ENCODE data around the gene RASGRP3.

The RASGRP3 gene

DNA sequence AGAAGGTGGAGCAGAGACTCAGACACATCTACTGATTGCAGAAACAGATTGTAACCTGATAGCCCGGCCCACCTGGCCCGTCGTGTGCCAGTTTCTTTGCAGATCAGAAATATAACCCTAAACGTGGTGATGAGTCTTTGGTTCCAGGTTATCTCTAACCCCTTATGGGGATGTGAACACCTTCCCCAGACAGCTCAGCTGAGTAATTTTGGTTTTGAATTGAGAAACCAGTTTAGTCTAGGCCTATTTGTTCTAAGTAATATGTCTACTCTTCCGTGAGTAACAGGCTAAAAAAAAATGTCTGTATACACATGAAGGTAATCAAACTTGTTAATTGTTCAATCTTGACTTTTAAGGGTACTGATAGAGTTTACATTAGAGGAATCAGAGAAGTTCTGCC, 35.7 kb downstream of the RASGRP3 start:
- no peaks in the 10 kb centered on the region for H3K36me3 ChIP-seq (ENCODE audit: insufficient read depth, low read length)
- H3K9me3 ChIP-seq (ENCODE audit: control insufficient read depth, insufficient read depth, low read length): no peaks in the 10 kb centered on the region
- no peak overlapping the region for H3K9ac ChIP-seq (ENCODE audit: low read depth, low read length)
- H3K4me1 ChIP-seq (ENCODE audit: insufficient read depth, low read length): no peaks in the 10 kb centered on the region

DNA sequence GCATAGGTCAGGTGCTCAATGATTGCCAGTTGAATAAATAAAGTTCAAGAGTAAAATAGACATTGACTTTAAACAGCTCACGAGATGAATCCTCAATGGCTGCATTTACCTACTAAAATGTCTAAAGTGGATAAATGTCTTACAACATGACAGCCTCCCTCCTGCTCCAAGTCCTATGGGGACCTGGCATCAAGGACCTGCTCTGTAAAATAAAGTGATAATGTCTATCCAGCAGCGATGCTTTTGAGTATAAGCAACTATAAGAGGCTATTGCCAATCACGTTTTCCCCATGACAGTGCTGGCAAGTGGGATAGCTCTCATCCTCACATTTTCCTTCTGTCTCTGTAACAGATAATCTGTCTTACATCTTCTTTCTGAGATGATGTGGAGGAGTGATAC, 37.0 kb downstream of the RASGRP3 start:
- Histone ChIP-seq H3K36me3 (ENCODE audit: insufficient read depth, low read length) (no peaks in the 10 kb centered on the region), H3K9ac (ENCODE audit: low read depth, low read length) (no peak overlapping the region), H3K4me1 (ENCODE audit: insufficient read depth, low read length) (no peaks in the 10 kb centered on the region), H3K9me3 (ENCODE audit: control insufficient read depth, insufficient read depth, low read length) (no peaks in the 10 kb centered on the region)

DNA sequence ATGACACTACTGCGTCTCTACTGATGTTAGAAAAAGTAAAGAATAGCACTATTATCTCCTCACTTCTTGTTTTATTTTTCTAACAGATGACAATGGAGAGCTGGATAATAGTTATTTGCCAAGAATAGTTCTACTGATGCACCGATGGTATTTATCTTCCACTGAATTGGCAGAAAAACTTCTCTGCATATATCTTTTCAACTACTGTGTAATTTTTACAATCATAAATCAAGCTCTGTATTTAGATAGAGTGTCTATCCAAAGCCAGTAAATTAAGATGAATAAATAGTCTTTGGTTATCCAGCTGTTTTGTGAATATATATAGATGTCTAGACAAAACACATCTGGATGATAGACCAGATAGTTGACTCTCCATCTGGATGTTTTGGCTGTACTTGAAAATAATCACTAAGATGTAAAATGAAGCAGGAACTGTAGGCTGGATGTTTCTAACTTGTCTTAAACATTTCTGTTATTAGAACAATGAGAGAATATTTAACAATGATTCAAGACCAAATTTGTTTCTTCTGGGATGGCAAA, 40.1 kb downstream of the RASGRP3 start:
- Histone ChIP-seq H3K36me3 (ENCODE audit: insufficient read depth, low read length) (no peaks in the 10 kb centered on the region), H3K4me1 (ENCODE audit: insufficient read depth, low read length) (no peaks in the 10 kb centered on the region), H3K9ac (ENCODE audit: low read depth, low read length) (no peak overlapping the region), H3K9me3 (ENCODE audit: control insufficient read depth, insufficient read depth, low read length) (no peaks in the 10 kb centered on the region)

DNA sequence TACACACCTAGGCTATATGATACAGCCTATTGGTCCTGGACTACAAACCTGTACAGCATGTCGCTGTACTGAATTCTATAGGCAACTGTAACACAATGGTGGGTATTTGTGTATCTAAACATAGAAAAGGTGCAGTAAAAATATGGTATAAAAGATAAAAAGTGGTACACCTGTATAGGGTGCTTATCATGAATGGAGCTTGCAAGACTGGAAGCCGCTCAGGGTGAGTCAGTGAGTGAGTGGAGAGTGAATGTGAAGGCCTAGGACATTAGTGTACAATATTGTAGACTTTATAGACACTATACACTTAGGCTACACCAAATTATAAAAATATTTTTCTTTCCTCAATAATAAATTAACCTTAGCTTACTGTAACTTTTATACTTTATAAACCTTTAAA, 41.8 kb downstream of the RASGRP3 start:
- no peaks in the 10 kb centered on the region for H3K36me3 ChIP-seq (ENCODE audit: insufficient read depth, low read length)
- H3K9ac ChIP-seq (ENCODE audit: low read depth, low read length): no peak overlapping the region
- H3K9me3 ChIP-seq (ENCODE audit: control insufficient read depth, insufficient read depth, low read length): no peaks in the 10 kb centered on the region
- no peaks in the 10 kb centered on the region for H3K4me1 ChIP-seq (ENCODE audit: insufficient read depth, low read length)

DNA sequence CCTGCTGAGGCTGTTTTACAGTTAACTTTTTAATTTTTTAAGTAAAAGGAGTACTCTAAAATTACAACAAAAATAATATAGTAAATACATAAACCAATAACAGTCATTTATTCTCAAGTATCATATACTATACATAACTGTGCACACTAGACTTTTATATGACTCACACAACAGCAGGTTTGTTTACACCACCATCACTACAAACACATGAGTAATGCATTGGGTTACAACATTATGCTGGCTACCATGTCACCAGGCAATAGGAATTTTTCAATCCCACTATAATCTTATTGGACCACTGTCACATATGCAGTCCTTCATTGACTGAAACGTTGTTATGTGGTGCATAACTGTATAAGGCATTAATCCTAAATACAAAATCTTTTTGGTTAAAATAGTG, 42.5 kb downstream of the RASGRP3 start:
- no peak overlapping the region for H3K9ac ChIP-seq (ENCODE audit: low read depth, low read length)
- no peaks in the 10 kb centered on the region for H3K4me1 ChIP-seq (ENCODE audit: insufficient read depth, low read length)
- H3K36me3 ChIP-seq (ENCODE audit: insufficient read depth, low read length): no peaks in the 10 kb centered on the region
- H3K9me3 ChIP-seq (ENCODE audit: control insufficient read depth, insufficient read depth, low read length): no peaks in the 10 kb centered on the region

DNA sequence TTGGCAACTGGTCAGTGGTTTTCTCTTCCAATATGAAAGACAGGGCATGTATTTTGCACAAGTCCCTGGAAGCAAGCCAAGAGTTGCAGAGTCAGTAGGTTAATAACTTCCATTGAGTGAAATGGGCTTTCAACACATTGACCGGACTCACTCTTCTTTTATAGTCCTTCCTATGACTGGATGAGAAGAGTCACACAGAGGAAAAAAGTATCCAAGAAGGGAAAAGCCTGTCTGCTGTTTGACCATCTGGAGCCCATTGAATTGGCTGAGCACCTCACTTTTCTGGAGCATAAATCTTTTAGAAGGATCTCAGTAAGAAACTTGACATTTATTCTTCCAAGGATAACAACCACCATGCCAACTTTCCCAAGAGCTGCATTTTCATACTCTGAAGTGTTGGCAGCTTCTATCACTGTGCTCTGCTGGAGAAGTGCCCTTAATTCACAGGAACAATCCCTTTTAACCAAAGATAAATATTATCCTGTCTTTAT, 45.4 kb downstream of the RASGRP3 start:
- Histone ChIP-seq H3K4me1 (ENCODE audit: insufficient read depth, low read length) (no peaks in the 10 kb centered on the region), H3K9ac (ENCODE audit: low read depth, low read length) (no peak overlapping the region), H3K9me3 (ENCODE audit: control insufficient read depth, insufficient read depth, low read length) (no peaks in the 10 kb centered on the region), H3K36me3 (ENCODE audit: insufficient read depth, low read length) (no peaks in the 10 kb centered on the region)

DNA sequence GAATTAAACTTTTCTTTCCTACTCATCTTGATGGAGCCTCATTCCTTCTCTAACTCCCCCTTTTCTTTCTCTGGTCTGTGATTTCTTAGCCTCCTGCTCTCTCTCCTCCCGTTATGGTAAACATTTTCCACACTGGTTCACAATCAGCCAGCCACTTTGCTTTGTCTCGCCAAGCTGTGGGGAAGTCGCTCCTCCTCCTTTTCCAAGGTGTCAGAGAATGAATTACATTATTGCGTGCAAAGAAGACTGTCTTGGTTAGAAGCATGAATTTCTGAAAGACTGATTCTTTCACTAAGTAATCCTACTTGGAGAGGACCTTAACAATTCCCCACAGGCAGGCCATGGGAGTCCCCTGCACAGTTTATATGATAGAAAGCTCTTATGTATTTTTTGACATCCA, 46.1 kb downstream of the RASGRP3 start:
- H3K9ac ChIP-seq (ENCODE audit: low read depth, low read length): no peak overlapping the region
- no peaks in the 10 kb centered on the region for H3K36me3 ChIP-seq (ENCODE audit: insufficient read depth, low read length)
- no peaks in the 10 kb centered on the region for H3K9me3 ChIP-seq (ENCODE audit: control insufficient read depth, insufficient read depth, low read length)
- no peaks in the 10 kb centered on the region for H3K4me1 ChIP-seq (ENCODE audit: insufficient read depth, low read length)

DNA sequence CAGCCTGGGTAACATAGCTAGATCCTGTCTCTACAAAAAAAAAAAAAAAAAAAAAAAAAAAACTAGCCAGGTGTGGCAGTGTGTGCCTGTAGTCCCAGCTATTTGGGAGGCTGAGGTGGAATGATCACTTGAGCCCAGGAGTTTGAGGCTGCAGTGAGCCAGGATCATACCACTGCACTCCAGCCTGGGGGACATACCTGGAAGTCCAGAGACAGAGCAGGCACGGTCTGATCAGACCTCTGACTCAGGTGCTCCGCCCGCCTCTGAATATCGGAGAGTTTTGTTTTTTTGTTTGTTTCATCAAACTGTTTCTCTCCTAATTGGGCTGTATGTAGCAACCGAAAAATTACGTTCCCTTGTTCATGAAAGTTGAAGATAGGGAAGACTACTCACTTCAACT, 49.2 kb downstream of the RASGRP3 start:
- Histone ChIP-seq H3K36me3 (ENCODE audit: insufficient read depth, low read length) (no peaks in the 10 kb centered on the region), H3K4me1 (ENCODE audit: insufficient read depth, low read length) (no peaks in the 10 kb centered on the region), H3K9me3 (ENCODE audit: control insufficient read depth, insufficient read depth, low read length) (no peaks in the 10 kb centered on the region), H3K9ac (ENCODE audit: low read depth, low read length) (no peak overlapping the region)

DNA sequence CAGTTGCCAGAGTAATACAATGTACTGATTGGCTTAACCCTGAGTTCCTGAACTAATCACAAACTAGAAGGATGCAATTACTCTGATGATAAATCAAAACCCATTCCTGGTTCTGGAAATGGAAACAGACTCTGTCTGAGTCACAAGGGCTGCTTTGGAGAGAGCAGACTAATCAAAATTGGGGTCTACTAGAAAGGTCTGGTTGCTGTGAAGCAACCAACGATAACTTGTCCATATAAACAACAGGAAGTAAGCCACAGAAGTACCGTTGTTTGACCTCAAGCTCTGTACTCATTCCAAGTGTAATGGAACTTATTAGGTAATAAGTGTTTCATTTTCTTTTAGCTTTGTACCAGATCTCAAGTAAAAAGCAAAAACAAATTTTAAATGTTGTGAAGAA, 49.7 kb downstream of the RASGRP3 start:
- Histone ChIP-seq H3K4me1 (ENCODE audit: insufficient read depth, low read length) (no peaks in the 10 kb centered on the region), H3K9ac (ENCODE audit: low read depth, low read length) (no peak overlapping the region), H3K9me3 (ENCODE audit: control insufficient read depth, insufficient read depth, low read length) (no peaks in the 10 kb centered on the region), H3K36me3 (ENCODE audit: insufficient read depth, low read length) (no peaks in the 10 kb centered on the region)

DNA sequence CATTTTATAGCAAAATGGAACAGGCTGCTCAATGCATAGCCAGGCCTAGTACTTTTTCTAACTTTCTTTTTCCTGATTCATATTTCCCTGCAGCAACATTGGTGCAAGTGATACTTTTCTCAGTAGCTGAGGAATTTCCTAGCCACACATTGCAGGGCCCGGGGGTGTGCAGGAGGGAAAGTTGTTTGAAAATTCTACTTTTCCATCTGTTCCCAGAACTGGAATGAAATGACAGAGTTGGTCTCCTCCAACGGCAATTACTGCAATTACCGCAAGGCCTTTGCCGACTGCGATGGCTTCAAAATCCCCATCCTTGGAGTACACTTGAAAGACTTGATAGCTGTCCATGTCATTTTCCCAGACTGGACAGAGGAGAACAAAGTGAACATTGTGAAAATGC, 50.5 kb downstream of the RASGRP3 start:
- H3K4me1 ChIP-seq (ENCODE audit: insufficient read depth, low read length): no peaks in the 10 kb centered on the region
- no peaks in the 10 kb centered on the region for H3K36me3 ChIP-seq (ENCODE audit: insufficient read depth, low read length)
- no peak overlapping the region for H3K9ac ChIP-seq (ENCODE audit: low read depth, low read length)
- no peaks in the 10 kb centered on the region for H3K9me3 ChIP-seq (ENCODE audit: control insufficient read depth, insufficient read depth, low read length)

DNA sequence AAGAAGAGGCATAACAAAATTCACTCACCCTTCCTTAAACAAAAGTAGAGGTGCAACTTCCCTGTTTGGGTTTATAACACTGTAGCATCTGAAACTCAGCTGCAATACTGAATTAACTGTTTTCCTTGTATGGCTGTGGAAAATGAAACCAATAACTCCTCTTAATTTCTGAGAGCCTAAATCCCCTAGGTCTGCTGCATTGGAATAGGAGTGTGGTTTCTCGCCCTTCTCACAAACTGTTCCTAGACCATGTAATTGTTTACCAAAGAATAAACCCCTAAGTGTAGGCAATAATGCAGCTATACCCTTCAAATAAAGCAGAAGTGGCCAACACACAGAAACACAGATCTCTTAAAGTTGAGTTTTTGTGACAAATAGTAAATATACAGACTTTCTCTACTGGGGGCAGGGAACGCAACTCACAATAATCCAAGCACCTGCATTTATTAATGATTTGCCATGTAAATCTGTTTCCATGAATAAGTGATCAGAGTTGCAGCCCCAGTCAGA, 52.0 kb downstream of the RASGRP3 start:
- no peak overlapping the region for H3K9ac ChIP-seq (ENCODE audit: low read depth, low read length)
- no peaks in the 10 kb centered on the region for H3K9me3 ChIP-seq (ENCODE audit: control insufficient read depth, insufficient read depth, low read length)
- H3K36me3 ChIP-seq (ENCODE audit: insufficient read depth, low read length): no peaks in the 10 kb centered on the region
- H3K4me1 ChIP-seq (ENCODE audit: insufficient read depth, low read length): no peaks in the 10 kb centered on the region

DNA sequence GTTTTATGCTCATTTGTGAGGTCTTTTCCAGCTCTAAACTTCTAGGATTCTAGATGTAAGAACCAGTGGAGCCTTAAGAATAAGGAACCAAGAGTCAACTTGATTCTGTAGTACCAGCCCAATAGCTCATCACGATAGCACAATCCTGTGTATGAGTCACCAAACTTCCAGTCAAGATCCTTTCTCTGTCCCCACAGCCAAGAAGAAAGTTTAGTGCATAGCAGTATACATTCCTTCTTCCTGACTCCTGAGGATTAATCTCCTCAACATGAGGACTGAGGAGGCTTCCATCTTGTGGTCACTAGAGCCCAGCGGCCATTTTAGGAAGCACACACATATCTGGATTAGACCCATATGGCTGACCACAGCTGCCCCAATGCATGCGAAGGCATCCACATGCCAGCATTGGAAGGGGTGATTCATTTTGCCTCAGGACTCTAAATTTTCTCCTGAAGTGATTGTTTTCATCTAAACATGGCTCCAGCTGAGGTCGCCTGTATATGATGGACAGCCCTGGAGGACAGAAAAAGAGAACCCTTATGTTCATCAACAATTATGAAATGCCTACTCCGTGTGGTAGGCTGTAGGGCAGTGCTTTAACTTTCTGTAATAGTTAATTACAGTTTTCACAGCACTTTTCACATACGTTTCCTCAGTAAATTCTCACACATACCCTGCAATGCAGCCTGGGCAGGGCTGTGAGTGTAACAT, 53.5 kb downstream of the RASGRP3 start:
- H3K4me1 ChIP-seq (ENCODE audit: insufficient read depth, low read length): no peaks in the 10 kb centered on the region; the same call in 1 of the 2 replicates
- H3K9ac ChIP-seq (ENCODE audit: low read depth, low read length): no peak overlapping the region
- no peaks in the 10 kb centered on the region for H3K36me3 ChIP-seq (ENCODE audit: insufficient read depth, low read length)
- no peaks in the 10 kb centered on the region for H3K9me3 ChIP-seq (ENCODE audit: control insufficient read depth, insufficient read depth, low read length)

DNA sequence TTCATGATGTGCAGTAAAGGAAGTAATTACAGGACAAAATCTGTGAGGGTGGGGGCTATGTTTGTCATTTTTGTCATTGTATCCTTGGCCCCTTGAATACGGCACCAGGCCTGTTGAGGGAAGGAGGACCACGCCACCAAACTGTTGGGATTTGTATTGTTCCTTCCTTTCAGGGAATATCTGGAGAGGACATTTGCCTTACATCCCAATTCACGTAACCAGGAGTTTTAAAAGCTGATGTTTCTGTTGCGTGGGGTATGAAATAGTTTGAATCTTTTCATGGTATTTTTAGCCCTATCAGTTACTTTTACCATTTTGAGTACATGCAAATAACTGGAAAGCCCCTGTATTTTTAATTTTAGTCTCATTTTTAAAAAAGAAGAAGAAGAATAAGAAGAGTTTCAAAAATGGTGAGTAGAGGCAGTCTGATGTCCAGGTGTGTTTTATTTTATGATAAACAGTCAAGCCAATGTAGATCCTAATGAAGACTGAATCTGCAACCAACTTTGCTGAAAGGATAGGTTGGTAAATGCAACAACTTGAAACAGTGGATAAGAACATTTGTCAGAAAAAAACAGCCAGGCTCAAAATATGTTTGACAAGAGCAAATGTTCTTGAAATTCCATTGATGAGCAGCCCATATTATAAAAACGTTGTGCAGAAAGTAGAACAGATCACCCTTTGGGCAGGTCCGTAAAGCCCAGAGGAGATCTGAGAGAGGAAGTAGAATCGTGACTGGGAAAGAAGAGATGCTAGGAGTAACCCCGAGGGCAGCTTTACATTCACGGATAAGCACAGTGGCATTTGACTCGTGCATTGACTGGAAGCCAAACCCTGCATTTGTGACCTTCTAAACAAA, 54.5 kb downstream of the RASGRP3 start:
- H3K9me3 ChIP-seq (ENCODE audit: control insufficient read depth, insufficient read depth, low read length): no peaks in the 10 kb centered on the region
- H3K4me1 ChIP-seq (ENCODE audit: insufficient read depth, low read length): no peaks in the 10 kb centered on the region; the same call in 1 of the 2 replicates
- H3K9ac ChIP-seq (ENCODE audit: low read depth, low read length): no peak overlapping the region
- no peaks in the 10 kb centered on the region for H3K36me3 ChIP-seq (ENCODE audit: insufficient read depth, low read length)

DNA sequence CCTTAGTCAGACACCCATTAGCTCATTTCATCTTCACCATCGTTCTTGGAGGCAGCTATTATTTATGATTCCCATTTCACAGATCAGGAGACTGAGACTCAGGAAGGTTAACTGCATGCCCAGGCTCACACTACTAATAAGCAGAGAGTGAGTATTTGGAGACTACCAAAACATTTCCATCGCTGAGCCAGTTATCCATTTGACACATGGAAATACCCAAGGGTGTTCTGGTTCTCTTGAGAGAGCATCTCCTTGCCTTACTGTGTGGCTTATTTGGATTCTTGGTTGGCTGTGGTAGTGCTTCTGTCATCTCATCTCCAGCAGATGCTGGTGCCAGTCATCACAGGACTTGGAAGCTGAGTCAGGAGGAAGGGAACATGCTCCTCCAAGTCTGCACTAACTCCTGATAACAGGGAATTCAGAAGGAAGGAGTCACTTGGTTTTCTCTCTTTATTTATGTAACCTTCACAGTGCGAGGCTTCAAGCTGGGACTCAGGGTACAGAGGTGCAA, 55.2 kb downstream of the RASGRP3 start:
- Histone ChIP-seq H3K9ac (ENCODE audit: low read depth, low read length) (no peak overlapping the region), H3K9me3 (ENCODE audit: control insufficient read depth, insufficient read depth, low read length) (no peaks in the 10 kb centered on the region), H3K36me3 (ENCODE audit: insufficient read depth, low read length) (no peaks in the 10 kb centered on the region), H3K4me1 (ENCODE audit: insufficient read depth, low read length) (no peaks in the 10 kb centered on the region; the same call in 1 of the 2 replicates)
